Memory B cell (primary cell): ENCODE measurements around the gene RASAL1.
A peak's percentile ranks its signal among the peaks of the same experiment; 100 is the strongest.

Experiments used
- ATAC-seq: fragments of 150-1000 bp; cut with Tn5 transposase; 2 replicates; pipeline ENCODE4 v1.10.0; 2021; ENCODE audit warnings: low read depth, mild to moderate bottlenecking, moderate library complexity
- DNase-seq, 2 donors: peaks; one replicate each; pipeline ENCODE4 v3.0.0; 2022; ENCODE audit warnings: low spot score in 2 of 2
- H3K27ac Mint-ChIP-seq: one replicate; pipeline ENCODE4 v1.8.0; 2022; ENCODE audit warnings: mild to moderate bottlenecking, moderate library complexity, mixed read lengths
- H3K27me3 Mint-ChIP-seq: one replicate; pipeline ENCODE4 v1.8.0; 2022; ENCODE audit warnings: mixed read lengths
- H3K36me3 Mint-ChIP-seq: one replicate; pipeline ENCODE4 v1.8.0; 2022; ENCODE audit warnings: mild to moderate bottlenecking, mixed read lengths
- H3K4me1 Mint-ChIP-seq: one replicate; pipeline ENCODE4 v1.8.0; 2022; ENCODE audit warnings: mixed read lengths
- H3K4me3 Mint-ChIP-seq: one replicate; pipeline ENCODE4 v1.8.0; 2022; ENCODE audit warnings: mild to moderate bottlenecking, moderate library complexity, mixed read lengths
- H3K9me3 Mint-ChIP-seq: one replicate; pipeline ENCODE4 v1.8.0; 2022; ENCODE audit warnings: mixed read lengths

RASAL1 gene

GRCh38 chr12:113067987-113068935 is 67.3 kb downstream of the RASAL1 start:
- ATAC-seq (no peak), DNase-seq (no peak)
- H3K36me3 Mint-ChIP-seq = no peaks in the 10 kb centered on the region
- H3K4me1 Mint-ChIP-seq = peaks cover 56% of the 10 kb centered on the region
- H3K9me3 Mint-ChIP-seq = no peaks in the 10 kb centered on the region
- no peaks in the 10 kb centered on the region for H3K27me3 Mint-ChIP-seq
- H3K27ac Mint-ChIP-seq = peak overlapping the region; percentile 68
- peak overlapping the region; percentile 2 for H3K4me3 Mint-ChIP-seq

- Mint-ChIP-seq H3K36me3 (no peaks in the 10 kb centered on the region), H3K27ac (no peak overlapping the region), H3K4me1 (peaks cover 55% of the 10 kb centered on the region), H3K27me3 (no peaks in the 10 kb centered on the region), H3K9me3 (no peaks in the 10 kb centered on the region), H3K4me3 (no peak overlapping the region)
- no peak for DNase-seq
- no peak for ATAC-seq
These were observed 68.7 kb downstream of the RASAL1 start for GRCh38 chr12:113066813-113067400.

- Mint-ChIP-seq H3K4me1 (peaks cover 47% of the 10 kb centered on the region), H3K9me3 (no peaks in the 10 kb centered on the region), H3K27ac (peak overlapping the region; percentile 39), H3K4me3 (no peak overlapping the region), H3K27me3 (no peaks in the 10 kb centered on the region), H3K36me3 (no peaks in the 10 kb centered on the region)
- ATAC-seq = peak; percentile 22
- DNase-seq = peak in 1 of 2 donors; percentile 46
These were observed 70.2 kb downstream of the RASAL1 start for GRCh38 chr12:113065126-113066007.

GRCh38 chr12:113064395-113065125 is 71.0 kb downstream of the RASAL1 start:
- H3K36me3 Mint-ChIP-seq = no peaks in the 10 kb centered on the region
- no peaks in the 10 kb centered on the region for H3K9me3 Mint-ChIP-seq
- peak overlapping the region; percentile 39 for H3K27ac Mint-ChIP-seq
- DNase-seq = no peak
- H3K4me1 Mint-ChIP-seq = peaks cover 41% of the 10 kb centered on the region
- peak overlapping the region; percentile 48 for H3K4me3 Mint-ChIP-seq
- ATAC-seq = no peak
- H3K27me3 Mint-ChIP-seq = no peaks in the 10 kb centered on the region

GRCh38 chr12:113063396-113064350 is 71.9 kb downstream of the RASAL1 start:
- Mint-ChIP-seq H3K9me3 (no peaks in the 10 kb centered on the region), H3K27me3 (no peaks in the 10 kb centered on the region), H3K4me3 (no peak overlapping the region), H3K4me1 (peaks cover 36% of the 10 kb centered on the region), H3K27ac (peak overlapping the region; percentile 17), H3K36me3 (no peaks in the 10 kb centered on the region)
- ATAC-seq (no peak), DNase-seq (no peak)

GRCh38 chr12:113062502-113063395 is 72.8 kb downstream of the RASAL1 start:
- Mint-ChIP-seq H3K27ac (peak overlapping the region; percentile 22), H3K9me3 (no peaks in the 10 kb centered on the region), H3K4me3 (no peak overlapping the region), H3K27me3 (no peaks in the 10 kb centered on the region), H3K4me1 (peaks cover 30% of the 10 kb centered on the region), H3K36me3 (no peaks in the 10 kb centered on the region)
- DNase-seq = peak in 1 of 2 donors; percentile 29
- ATAC-seq = peak; percentile 66

GRCh38 chr12:113061061-113061694 is 74.4 kb downstream of the RASAL1 start:
- no peak overlapping the region for H3K27ac Mint-ChIP-seq
- H3K27me3 Mint-ChIP-seq = no peaks in the 10 kb centered on the region
- ATAC-seq = no peak

GRCh38 chr12:113060336-113060960 is 75.1 kb downstream of the RASAL1 start:
- no peak for ATAC-seq
- Mint-ChIP-seq H3K4me1 (peaks cover 24% of the 10 kb centered on the region), H3K9me3 (no peaks in the 10 kb centered on the region), H3K27ac (no peak overlapping the region), H3K36me3 (no peaks in the 10 kb centered on the region), H3K4me3 (no peak overlapping the region), H3K27me3 (no peaks in the 10 kb centered on the region)
- DNase-seq = no peak

More at GRCh38 chr12:113061061-113061694, 74.4 kb downstream of the RASAL1 start:
- Mint-ChIP-seq H3K4me1 (peaks cover 25% of the 10 kb centered on the region), H3K9me3 (no peaks in the 10 kb centered on the region), H3K36me3 (no peaks in the 10 kb centered on the region), H3K4me3 (no peak overlapping the region)
- no peak for DNase-seq

GRCh38 chr12:113059071-113059595 is 76.4 kb downstream of the RASAL1 start:
- DNase-seq = no peak
- Mint-ChIP-seq H3K27ac (no peak overlapping the region), H3K4me3 (no peak overlapping the region), H3K4me1 (peaks cover 16% of the 10 kb centered on the region), H3K36me3 (no peaks in the 10 kb centered on the region), H3K27me3 (no peaks in the 10 kb centered on the region), H3K9me3 (no peaks in the 10 kb centered on the region)
- ATAC-seq = no peak

- Mint-ChIP-seq H3K27ac (no peak overlapping the region), H3K36me3 (no peaks in the 10 kb centered on the region), H3K27me3 (no peaks in the 10 kb centered on the region), H3K4me1 (peaks cover 19% of the 10 kb centered on the region), H3K9me3 (no peaks in the 10 kb centered on the region), H3K4me3 (no peak overlapping the region)
- DNase-seq (no peak), ATAC-seq (no peak)
These were observed 77.0 kb downstream of the RASAL1 start for GRCh38 chr12:113058553-113058952.
